ENCODE measurements around the gene SLC25A10.
A peak's percentile ranks its signal among the peaks of the same experiment; 100 is the strongest.
"Not testable (repeated sequence)": the region's sequence is repeated elsewhere in the genome, so short reads cannot be mapped to it uniquely, and the experiment has no call there.

SLC25A10 gene

GRCh38 chr17:81722184-81723120 is 10.4 kb downstream of the SLC25A10 start:
- no peak for DNase-seq

- no peak for DNase-seq
Measured at GRCh38 chr17:81723651-81724209, 11.6 kb downstream of the SLC25A10 start.

- no peak for DNase-seq
Measured at GRCh38 chr17:81725439-81725838, 13.4 kb downstream of the SLC25A10 start.

- no peak for DNase-seq
Measured at GRCh38 chr17:81726004-81726403, 13.9 kb downstream of the SLC25A10 start.

DNA sequence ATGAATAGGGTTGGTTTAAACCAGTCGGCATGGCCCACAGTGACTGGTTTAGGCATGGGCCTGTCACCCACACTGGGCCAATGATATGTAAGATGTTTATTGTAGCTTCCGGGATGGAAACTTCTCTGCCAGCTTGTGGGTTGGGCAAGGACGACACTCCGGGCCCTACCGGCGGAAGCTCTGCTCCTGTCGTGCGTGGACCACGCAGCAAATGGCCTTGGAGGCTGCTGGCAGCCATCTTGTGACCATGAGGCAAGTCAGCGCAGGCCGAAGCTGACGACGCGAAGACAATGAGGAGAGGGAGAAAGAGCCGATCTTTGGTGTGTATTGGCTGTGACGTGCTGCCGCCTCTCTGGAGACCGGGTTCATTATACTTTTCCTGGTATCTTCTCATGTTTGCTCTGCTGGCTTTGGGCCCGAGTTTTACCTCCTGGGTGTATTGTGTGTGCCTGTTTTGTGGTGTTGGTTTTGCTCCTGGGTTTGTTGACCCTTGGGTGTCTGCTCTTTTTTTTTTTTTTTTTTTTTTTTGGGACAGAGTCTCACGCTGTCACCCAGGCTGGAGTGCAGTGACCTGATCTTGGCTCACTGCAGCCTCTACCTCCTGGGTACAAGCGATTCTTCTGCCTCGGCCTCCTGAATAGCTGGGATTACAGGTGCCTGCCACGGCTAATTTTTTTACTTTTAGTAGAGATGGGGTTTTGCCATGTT is 15.4 kb downstream of the SLC25A10 start:
- no peak for DNase-seq

DNA sequence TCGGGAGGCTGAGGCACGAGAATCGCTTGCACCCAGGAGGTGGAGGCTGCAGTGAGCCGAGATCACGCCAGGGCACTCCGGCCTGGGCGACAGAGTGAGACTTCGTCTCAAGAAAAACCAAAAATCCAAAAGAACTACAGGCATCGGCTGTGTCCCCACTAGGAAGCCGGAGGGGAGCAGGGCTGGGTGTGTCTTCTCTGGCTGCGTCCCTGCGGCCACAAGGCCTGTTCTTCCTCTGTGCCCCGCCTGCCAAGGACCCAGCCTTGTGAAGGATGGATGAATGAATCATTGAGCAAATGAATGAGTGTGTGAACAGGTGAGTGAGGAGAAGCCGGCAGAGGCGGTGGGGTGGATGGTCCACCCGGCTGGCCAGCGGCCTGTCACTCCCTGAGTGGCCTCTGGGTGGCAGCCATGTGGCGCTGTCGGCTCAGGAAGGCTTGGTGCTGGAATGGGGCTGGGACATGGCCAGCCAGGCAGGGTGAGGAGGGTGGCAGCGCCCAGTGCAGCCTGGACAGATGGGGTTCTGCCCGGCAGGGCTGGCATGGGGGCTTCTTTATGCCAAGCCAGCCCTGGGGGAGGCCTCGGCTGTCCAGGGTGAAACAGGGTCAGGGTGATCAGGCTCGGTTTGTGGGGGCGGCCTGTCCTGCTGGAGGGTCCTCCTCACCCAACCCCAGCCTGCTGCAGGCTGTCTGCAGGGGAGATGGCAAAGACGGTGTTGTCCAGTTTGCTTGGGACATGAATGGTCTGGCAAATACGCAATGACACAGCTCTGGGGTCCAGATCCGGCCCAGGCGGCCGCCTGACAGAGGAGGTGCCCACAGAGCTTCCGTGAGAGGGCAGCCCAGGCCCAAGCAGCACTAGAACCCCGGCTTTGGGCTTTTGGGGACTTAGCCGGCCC is 21.7 kb downstream of the SLC25A10 start:
- peak; percentile 60 for DNase-seq

GRCh38 chr17:81734405-81735263 is 22.6 kb downstream of the SLC25A10 start:
- DNase-seq: no peak

DNA sequence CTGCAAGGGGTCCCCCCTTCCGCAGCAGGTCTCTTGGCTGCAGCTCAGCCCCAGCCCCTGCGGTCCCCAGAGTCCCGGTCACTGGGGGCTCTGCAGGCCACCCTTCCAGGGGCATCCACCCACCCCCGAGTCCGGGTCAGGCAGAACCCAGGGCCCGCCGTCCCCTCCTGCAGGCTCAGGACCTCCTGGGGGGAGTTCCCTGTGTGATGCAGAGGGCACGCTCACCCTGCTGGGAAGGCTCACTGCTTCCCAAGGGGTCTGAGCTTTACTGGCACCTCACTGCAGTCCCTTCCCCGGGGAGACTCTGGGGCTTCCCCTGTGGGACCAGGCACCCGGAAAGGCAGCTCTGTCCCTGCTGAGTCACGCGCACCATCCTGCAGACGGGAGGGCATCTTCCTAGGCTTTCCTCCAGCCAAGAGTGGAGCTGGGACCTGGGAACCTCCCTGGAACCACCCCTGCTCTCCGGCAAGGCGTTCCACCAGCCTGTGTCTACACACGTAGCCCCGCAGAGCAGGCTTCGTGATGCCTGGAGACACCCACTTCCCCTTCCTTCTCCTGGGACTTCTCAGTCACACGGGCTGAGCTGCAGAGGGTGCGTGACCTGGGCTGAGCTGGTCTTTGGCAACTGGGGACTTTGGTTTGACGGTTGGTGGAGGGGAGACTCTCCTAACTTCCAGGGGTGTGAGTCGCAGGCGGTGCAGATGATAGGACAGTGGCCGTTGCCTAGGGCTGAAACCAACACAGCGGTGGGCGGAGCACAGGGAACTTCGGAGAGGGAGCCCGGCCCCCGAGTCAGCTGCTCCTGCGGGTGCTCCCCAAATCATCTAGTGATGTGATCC is 23.4 kb downstream of the SLC25A10 start:
- peak; percentile 58 for DNase-seq

- no peak for DNase-seq
Measured at GRCh38 chr17:81737947-81738800, 26.1 kb downstream of the SLC25A10 start.

DNA sequence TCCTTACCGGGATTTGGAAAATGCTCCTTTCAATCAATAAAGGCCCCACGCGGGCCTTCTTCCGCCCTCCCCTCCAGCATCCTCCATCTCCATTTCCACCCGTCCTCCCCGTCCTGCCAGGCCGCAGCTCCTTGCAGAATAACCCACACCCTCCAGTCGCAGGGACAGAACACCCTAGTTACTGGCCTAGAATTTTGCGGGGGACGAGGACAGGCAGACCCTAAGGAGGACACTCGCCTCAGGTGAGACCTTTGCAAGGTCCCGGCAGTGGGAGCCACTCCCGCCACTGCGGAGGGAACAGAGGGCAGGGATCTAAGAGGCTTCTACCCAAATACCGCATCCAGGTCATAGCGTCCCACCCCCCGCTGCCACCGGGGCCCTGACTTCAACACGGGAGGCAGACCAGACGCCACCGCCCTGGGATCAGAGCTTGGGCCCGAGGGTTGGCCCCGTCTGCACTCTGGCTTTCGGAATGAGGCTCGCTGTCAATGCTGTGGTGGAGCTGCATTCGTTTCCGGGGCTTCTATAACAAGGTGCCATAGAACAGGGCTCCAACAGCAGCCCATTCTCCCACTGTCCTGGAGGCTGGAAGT is 26.8 kb downstream of the SLC25A10 start:
- DNase-seq: no peak

DNA sequence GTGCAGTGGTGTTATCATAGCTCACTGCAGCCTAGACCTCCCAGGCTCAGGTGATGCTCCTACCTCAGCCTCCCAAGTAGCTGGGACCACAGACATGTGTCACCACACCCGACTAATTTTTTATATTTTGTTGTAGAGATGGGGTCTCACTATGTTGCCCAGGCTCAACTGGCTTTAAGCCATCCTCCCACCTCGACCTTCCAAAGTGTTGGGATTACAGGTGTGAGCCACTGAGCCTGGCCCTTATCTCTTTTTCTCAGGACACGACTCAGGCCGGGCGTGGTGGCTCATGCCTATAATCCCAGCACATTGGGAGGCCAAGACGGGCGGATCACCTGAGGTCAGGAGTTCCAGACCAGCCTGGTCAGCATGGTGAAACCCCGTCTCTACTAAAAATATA is 27.5 kb downstream of the SLC25A10 start:
- DNase-seq: not testable (repeated sequence)

DNA sequence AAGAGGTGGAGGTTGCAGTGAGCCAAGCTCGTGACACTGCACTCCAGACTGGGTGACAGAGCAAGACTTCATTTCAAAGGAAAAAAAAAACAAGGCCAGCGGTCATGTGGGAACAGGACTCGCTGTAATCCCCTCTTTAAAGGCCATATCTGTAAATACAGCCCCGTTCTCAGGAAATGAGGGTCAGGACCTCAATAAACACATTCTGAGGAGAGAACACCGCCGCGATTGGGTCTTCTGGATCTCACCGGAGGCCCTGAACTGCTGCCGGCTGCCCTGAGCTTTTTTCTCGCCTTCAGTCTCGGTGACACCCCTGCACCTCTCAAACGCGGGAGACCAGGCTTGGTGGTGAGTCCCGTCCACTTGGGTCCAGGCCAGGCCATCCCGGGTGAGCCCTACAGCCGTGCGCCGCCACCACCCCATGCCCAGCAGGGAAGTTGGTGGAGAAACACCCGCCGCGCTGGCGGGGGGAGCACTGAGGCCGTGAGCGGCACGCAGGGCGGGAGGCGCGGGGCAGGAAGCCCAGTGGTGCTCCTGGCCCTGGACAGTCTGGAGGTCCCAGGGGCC is 28.4 kb downstream of the SLC25A10 start:
- DNase-seq: no peak

DNA sequence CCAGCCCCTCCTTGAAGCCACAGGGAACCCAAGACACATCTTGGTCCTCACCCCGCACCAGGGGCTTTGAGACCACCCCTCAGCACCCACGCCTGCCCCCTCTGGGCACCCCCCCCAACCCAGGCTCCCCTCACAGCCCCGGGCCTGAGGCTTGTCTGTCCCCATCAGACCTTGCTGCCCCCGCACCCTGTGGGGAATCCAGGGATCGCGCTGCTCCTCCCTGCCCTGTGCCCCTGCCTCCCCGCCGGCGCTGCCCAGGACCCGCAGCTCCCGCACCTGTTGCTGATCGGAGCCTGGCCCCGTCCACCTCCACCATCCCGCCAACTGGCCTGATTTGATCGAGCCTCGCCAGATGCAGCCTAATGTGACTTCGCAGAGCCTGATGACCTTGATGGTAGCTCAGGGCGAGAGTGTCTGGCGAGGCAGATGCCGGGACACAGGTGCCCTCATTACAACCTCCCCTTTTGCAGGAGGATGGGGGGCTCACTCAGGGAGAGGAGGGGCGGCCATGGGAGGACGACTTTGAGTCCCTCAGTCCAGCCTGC is 29.0 kb downstream of the SLC25A10 start:
- DNase-seq: no peak

- DNase-seq: no peak
Measured at GRCh38 chr17:81741594-81742452, 29.7 kb downstream of the SLC25A10 start.

Measured in CD4-positive, alpha-beta T cell treated with Interferon gamma for 1 hour (primary cell).